A549 (cell line): Measurements from ENCODE around the gene SSU72. TPM values are rescaled to one million over a fixed set of nuclear protein-coding genes. Genes with fewer than 3 reads are reported as not detected.

Source experiments
- ATAC-seq, 2 experiments: fragments of 200-7000 bp in 1 of 2; fragments of >200 bp in 1 of 2; cut with Nextera tagmentation in 1 of 2; cut with Tn5 transposase in 1 of 2; 3 replicates each; pipeline versions ENCODE4 v1.8.0 to v1.9.1; 2018 to 2020; ENCODE audit warnings: mild to moderate bottlenecking in 1 of 2, moderate library complexity in 1 of 2
- CTCF ChIA-PET: fragments of 300-600 bp; sonication (Branson Sonifier 250); formaldehyde crosslinking; extraction: SDS; loops from one replicate; lab custom pipeline; 2021; ENCODE audit warnings: antibody characterized with exemption, inconsistent platforms; lab: Yijun Ruan, JAX
- POLR2A ChIA-PET: fragments of 350-600 bp; formaldehyde crosslinking; extraction: SDS; loops from one replicate; lab custom pipeline; 2021; ENCODE audit warnings: antibody characterized with exemption, inconsistent platforms; lab: Yijun Ruan, JAX
- DNase-seq, 2 experiments: peaks; one replicate each; pipeline versions ENCODE4 v3.0.0 to v3.0.0-alpha.2; 2011 to 2016; ENCODE audit warnings: low read depth in 1 of 2, low spot score in 1 of 2
- FAIRE-seq: peaks from 2 replicates; lab custom pipeline; 2011; peaks lifted over from hg19 to GRCh38; lab: Jason Lieb, UNC
- H3K27ac ChIP-seq, 2 experiments: fragments of >200 bp; sonication (Bioruptor Twin); formaldehyde crosslinking; 3 replicates each; pipeline ENCODE4 v1.5.1; 2016 to 2017
- H3K4me1 ChIP-seq: fragments of >200 bp; sonication (Bioruptor Twin); formaldehyde crosslinking; 3 replicates; pipeline ENCODE4 v1.6.1; 2016
- H3K4me2 ChIP-seq: fragments of >200 bp; sonication (Bioruptor Twin); formaldehyde crosslinking; 3 replicates; pipeline ENCODE4 v1.6.1; 2016
- H3K4me3 ChIP-seq: fragments of >200 bp; sonication (Bioruptor Twin); formaldehyde crosslinking; 3 replicates; pipeline ENCODE4 v1.5.1; 2016
- H3K9me3 ChIP-seq: fragments of >200 bp; sonication (Bioruptor Twin); formaldehyde crosslinking; 3 replicates; pipeline ENCODE4 v1.6.1; 2016
- CEBPB ChIP-seq, 2 experiments: fragments of >200 bp in 1 of 2; sonication (Bioruptor Twin) in 1 of 2; formaldehyde crosslinking in 1 of 2; IDR thresholded peaks; 2 replicates each; pipeline ENCODE4 v1.6.1; 2012 to 2016
- CHD4 ChIP-seq: fragments of 200-600 bp; sonication (generic); IDR thresholded peaks from 2 replicates; pipeline ENCODE4 v1.6.1; 2016; ENCODE audit warnings: antibody characterized with exemption, mild to moderate bottlenecking, borderline replicate concordance
- EHF ChIP-seq: fragments of 250-450 bp; sonication (Bioruptor Pico); IDR thresholded peaks from 2 replicates; pipeline ENCODE4 v1.5.0; 2020; ENCODE audit warnings: mild to moderate bottlenecking
- ESRRA ChIP-seq: fragments of 150-350 bp; IDR thresholded peaks from 2 replicates; pipeline ENCODE4 v1.6.1; 2014; ENCODE audit warnings: mild to moderate bottlenecking, low read length, borderline replicate concordance
- FOSB ChIP-seq: fragments of 250-450 bp; sonication (Bioruptor Pico); IDR thresholded peaks from 2 replicates; pipeline ENCODE4 v1.5.0; 2020; ENCODE audit warnings: mild to moderate bottlenecking, moderate library complexity
- FOXS1 ChIP-seq: fragments of 250-450 bp; sonication (Bioruptor Pico); IDR thresholded peaks from 2 replicates; pipeline ENCODE4 v1.5.0; 2020; ENCODE audit warnings: mild to moderate bottlenecking, moderate library complexity
- HEYL ChIP-seq: fragments of 250-450 bp; sonication (Bioruptor Pico); IDR thresholded peaks from 2 replicates; pipeline ENCODE4 v1.8.0; 2021; ENCODE audit warnings: mild to moderate bottlenecking, moderate library complexity
- HOXA7 ChIP-seq: fragments of 250-450 bp; sonication (Bioruptor Pico); IDR thresholded peaks from 2 replicates; pipeline ENCODE4 v1.5.0; 2020; ENCODE audit warnings: mild to moderate bottlenecking, moderate library complexity
- HOXB5 ChIP-seq: fragments of 250-450 bp; sonication (Bioruptor Pico); IDR thresholded peaks from 2 replicates; pipeline ENCODE4 v1.5.0; 2020; ENCODE audit warnings: mild to moderate bottlenecking, moderate library complexity
- KDM5A ChIP-seq: fragments of 200-600 bp; sonication (generic); IDR thresholded peaks from 2 replicates; pipeline ENCODE4 v1.6.1; 2016; ENCODE audit warnings: antibody characterized with exemption, mild to moderate bottlenecking
- MAZ ChIP-seq: fragments of 150-350 bp; IDR thresholded peaks from 2 replicates; pipeline ENCODE4 v1.6.1; 2014; ENCODE audit warnings: antibody characterized with exemption, low read depth, low read length, borderline replicate concordance
- NPAS2 ChIP-seq: fragments of 250-450 bp; sonication (Bioruptor Pico); IDR thresholded peaks from 2 replicates; pipeline ENCODE4 v1.8.0; 2022; ENCODE audit warnings: mild to moderate bottlenecking, moderate library complexity, borderline replicate concordance
- PHF8 ChIP-seq: fragments of 200-600 bp; sonication (generic); IDR thresholded peaks from 2 replicates; pipeline ENCODE4 v1.6.1; 2016; ENCODE audit warnings: low read depth, mild to moderate bottlenecking, antibody characterized with exemption, moderate library complexity, borderline replicate concordance
- POLR2A ChIP-seq: IDR thresholded peaks from 2 replicates; pipeline ENCODE4 v1.6.1; 2012; ENCODE audit warnings: mild to moderate bottlenecking, low read length
- RARB ChIP-seq: fragments of 250-450 bp; sonication (Bioruptor Pico); IDR thresholded peaks from 2 replicates; pipeline ENCODE4 v1.8.0; 2021; ENCODE audit warnings: mild to moderate bottlenecking, moderate library complexity
- RCOR1 ChIP-seq: fragments of 150-350 bp; IDR thresholded peaks from 2 replicates; pipeline ENCODE4 v1.6.1; 2014; ENCODE audit warnings: antibody characterized with exemption, low read length, low read depth
- TP53 ChIP-seq: fragments of 250-450 bp; sonication (Bioruptor Pico); IDR thresholded peaks from 2 replicates; pipeline ENCODE4 v1.5.0; 2021; ENCODE audit warnings: mild to moderate bottlenecking, moderate library complexity
- ZC3H11A ChIP-seq: fragments of 450-650 bp; IDR thresholded peaks from 2 replicates; pipeline ENCODE4 v1.6.1; 2014; ENCODE audit warnings: antibody characterized with exemption, mild to moderate bottlenecking
- ZFP36 ChIP-seq: fragments of 450-650 bp; IDR thresholded peaks from 2 replicates; pipeline ENCODE4 v1.6.1; 2014; ENCODE audit warnings: borderline replicate concordance; ENCODE audit not compliant: partially characterized antibody
- WGBS: methylation state at CpG from one replicate; pipeline ENCODE4 v1.1.6; 2017; ENCODE audit errors: missing lambda C conversion rate; 5-methylcytosine and 5-hydroxymethylcytosine counted together
- polyA plus RNA-seq, 4 experiments: library from polyadenylated mRNA; depleted of rRNA in 3 of 4; stranded (reverse); fragments of >200 nt; fragmentation: RNase III in 1 of 4; extraction: RNeasy Plus Mini Kit Qiagen cat#74134 plus additional on column Dnase treatment in 1 of 4; gene quantifications; 2 replicates in 3 of 4; 3 replicates in 1 of 4; pipeline ENCODE4 v1.2.3, GENCODE V29; 2011 to 2017
- TF ChIP-seq, protein P1 (sequence below): fragments of >200 bp; sonication (Bioruptor Twin); formaldehyde crosslinking; IDR thresholded peaks from 3 replicates; pipeline ENCODE4 v1.5.1; 2016
- TF ChIP-seq, protein P2 (sequence below): IDR thresholded peaks from 2 replicates; pipeline ENCODE4 v1.6.1; 2012; ENCODE audit warnings: low read depth, borderline replicate concordance
- TF ChIP-seq, protein P3 (sequence below): fragments of 150-350 bp; IDR thresholded peaks from 2 replicates; pipeline ENCODE4 v1.6.1; 2014; ENCODE audit warnings: low read depth, mild to moderate bottlenecking, low read length

The SSU72 gene
- polyA plus RNA-seq, 2 of the 4 experiments (the other 2 are of a cell fraction): 75.3 to 101 TPM

DNA sequence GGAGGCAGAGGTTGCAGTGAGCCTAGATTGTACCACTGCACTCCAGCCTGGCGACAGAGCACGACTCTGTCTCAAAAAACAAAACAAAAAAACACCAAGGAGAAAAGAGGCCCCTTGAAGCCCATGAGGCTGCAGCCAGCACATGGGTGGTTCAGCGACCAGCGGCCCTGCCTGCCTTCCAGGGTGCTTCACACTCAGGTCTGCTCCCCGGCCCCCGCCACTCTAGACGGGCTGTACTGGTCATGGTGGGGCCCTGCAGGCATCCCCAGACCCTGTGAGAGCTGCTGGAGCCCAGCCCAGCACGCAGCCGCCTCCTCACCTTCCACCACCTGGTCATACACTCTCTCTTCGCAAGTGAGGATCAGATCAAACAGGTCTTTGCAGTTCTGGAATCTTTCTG lies 30.1 kb downstream of the SSU72 start (continued):
- TF ChIP-seq FOSB (no peak), KDM5A (no peak), PHF8 (no peak), NPAS2 (CRISPR knock-in tag) (no peak)
- TF ChIP-seq, protein P1, sequence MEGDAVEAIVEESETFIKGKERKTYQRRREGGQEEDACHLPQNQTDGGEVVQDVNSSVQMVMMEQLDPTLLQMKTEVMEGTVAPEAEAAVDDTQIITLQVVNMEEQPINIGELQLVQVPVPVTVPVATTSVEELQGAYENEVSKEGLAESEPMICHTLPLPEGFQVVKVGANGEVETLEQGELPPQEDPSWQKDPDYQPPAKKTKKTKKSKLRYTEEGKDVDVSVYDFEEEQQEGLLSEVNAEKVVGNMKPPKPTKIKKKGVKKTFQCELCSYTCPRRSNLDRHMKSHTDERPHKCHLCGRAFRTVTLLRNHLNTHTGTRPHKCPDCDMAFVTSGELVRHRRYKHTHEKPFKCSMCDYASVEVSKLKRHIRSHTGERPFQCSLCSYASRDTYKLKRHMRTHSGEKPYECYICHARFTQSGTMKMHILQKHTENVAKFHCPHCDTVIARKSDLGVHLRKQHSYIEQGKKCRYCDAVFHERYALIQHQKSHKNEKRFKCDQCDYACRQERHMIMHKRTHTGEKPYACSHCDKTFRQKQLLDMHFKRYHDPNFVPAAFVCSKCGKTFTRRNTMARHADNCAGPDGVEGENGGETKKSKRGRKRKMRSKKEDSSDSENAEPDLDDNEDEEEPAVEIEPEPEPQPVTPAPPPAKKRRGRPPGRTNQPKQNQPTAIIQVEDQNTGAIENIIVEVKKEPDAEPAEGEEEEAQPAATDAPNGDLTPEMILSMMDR: no peak

DNA sequence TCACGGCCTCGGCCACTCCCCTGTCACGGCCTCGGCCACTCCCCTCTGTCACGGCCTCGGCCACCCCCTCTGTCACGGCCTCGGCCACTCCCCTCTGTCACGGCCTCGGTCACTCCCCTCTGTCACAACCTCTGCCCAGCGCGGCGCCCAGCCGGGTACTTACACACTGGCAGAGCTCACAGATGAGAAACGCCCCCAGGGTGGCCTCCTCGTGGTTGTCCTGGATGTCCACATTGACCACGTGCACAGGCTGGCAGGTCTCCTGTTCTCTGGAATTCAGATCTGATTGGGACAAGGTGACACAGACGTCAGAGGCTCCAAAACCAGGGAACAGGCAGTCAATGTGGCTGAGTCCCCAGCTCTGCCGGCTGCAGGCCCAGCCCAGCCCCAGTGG lies 31.0 kb downstream of the SSU72 start:
- ATAC-seq (no peak), DNase-seq (no peak)
- CTCF ChIA-PET: no interaction called here
- TF ChIP-seq ZC3H11A: no peak
- TF ChIP-seq, all 56 proteins: peak for 0
- no peak for FAIRE-seq
- no peak overlapping the region for H3K4me2 ChIP-seq
- H3K4me1 ChIP-seq: no peaks in the 10 kb centered on the region
- no peak overlapping the region for H3K27ac ChIP-seq
- H3K9me3 ChIP-seq: no peaks in the 10 kb centered on the region
- 85% methylated on average over 4 of the region's 19 CpGs for WGBS
- POLR2A ChIA-PET: no interaction called here
- H3K4me3 ChIP-seq: no peak overlapping the region

DNA sequence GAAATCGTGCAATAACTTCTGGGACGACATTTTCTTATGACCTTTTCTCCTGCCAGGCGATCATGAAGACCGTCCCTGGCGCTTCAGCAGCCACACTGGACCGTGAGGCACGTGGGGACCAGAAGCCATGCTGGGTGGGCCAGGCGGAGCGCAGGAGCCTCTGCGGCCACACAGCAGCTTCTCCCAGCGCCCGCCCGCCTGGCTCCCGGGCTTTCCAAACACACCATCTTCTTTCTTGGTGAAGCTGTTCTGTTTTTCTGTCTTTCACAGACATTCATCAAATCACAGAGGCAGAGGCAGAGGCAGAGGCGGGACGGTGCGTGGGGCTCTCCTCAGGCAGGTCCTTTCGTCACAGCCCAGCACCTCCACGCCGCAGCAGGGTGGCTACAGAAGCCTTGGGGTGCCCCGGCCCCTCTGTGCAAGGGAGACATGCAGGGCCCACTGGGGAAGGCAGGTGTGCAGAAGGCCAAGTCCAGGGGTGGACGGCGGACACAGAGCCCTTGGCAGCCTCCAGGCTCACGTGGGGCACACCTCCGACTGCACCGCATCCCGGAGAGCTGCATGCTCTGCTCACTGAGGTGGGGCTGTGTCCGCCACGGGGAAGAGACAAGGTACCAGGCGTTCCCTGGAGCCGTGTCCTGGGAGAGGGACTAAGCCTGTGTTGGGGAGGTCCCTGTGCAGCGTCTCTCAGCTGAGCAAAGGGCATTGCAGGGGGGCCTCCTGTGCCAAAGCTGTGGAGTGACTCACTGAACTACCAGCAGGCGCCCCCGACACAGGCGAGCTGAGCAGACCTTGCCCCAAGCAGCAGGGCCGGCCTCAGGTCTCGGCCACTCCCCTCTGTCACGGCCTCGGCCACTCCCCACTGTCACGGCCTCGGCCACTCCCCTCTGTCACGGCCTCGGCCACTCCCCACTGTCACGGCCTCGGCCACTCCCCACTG lies 31.6 kb downstream of the SSU72 start:
- 91% methylated on average over 27 of the region's 45 CpGs for WGBS
- TF ChIP-seq HOXA7: no peak
- TF ChIP-seq NPAS2 (CRISPR knock-in tag): no peak
- TF ChIP-seq RARB: no peak
- TF ChIP-seq POLR2A: no peak
- no peak for TF ChIP-seq RCOR1
- TF ChIP-seq CEBPB (IDR thresholded peaks at IDR 0.05): no peak
- TF ChIP-seq, protein P2, sequence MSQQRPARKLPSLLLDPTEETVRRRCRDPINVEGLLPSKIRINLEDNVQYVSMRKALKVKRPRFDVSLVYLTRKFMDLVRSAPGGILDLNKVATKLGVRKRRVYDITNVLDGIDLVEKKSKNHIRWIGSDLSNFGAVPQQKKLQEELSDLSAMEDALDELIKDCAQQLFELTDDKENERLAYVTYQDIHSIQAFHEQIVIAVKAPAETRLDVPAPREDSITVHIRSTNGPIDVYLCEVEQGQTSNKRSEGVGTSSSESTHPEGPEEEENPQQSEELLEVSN: no peak
- TF ChIP-seq FOXS1 (CRISPR knock-in tag): no peak
- TF ChIP-seq, protein P1: no peak
- TF ChIP-seq HEYL (CRISPR knock-in tag): no peak
- TF ChIP-seq, protein P3, sequence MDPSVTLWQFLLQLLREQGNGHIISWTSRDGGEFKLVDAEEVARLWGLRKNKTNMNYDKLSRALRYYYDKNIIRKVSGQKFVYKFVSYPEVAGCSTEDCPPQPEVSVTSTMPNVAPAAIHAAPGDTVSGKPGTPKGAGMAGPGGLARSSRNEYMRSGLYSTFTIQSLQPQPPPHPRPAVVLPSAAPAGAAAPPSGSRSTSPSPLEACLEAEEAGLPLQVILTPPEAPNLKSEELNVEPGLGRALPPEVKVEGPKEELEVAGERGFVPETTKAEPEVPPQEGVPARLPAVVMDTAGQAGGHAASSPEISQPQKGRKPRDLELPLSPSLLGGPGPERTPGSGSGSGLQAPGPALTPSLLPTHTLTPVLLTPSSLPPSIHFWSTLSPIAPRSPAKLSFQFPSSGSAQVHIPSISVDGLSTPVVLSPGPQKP: no peak
- TF ChIP-seq MAZ: no peak
- no peak for TF ChIP-seq HOXB5 (CRISPR knock-in tag)
- TF ChIP-seq TP53: no peak
- no peak for TF ChIP-seq CHD4
- TF ChIP-seq ESRRA: no peak
- TF ChIP-seq EHF: no peak
- TF ChIP-seq ZFP36: no peak
- TF ChIP-seq, all 56 proteins: peak for 0
- FAIRE-seq (no peak), ATAC-seq (no peak), DNase-seq (no peak)
- Histone ChIP-seq H3K4me1 (no peaks in the 10 kb centered on the region), H3K27ac (no peak overlapping the region), H3K9me3 (no peaks in the 10 kb centered on the region), H3K4me2 (no peak overlapping the region), H3K4me3 (no peak overlapping the region)
- CTCF ChIA-PET: interaction anchor here (1.1 to 2.0 kb wide), 2 partner anchors 8 to 14 kb away, joined by 3 to 10 read pairs; no protein-coding TSS in a partner anchor
- POLR2A ChIA-PET: no interaction called here
